LNCaP clone FGC (cell line): ENCODE results near the gene NFATC2IP.

ENCODE experiments used
- DNase-seq: peaks from one replicate; pipeline ENCODE4 v3.0.0-alpha.2; 2011; ENCODE audit warnings: low read depth
- H3K4me3 ChIP-seq: 2 replicates; pipeline ENCODE4 v1.5.1; 2011; ENCODE audit warnings: mild to moderate bottlenecking, low read depth, low read length, control low read depth
- CTCF ChIP-seq: IDR thresholded peaks from 2 replicates; pipeline ENCODE4 v1.5.1; 2012; ENCODE audit warnings: mild to moderate bottlenecking; ENCODE audit not compliant: control insufficient read depth, insufficient read depth; ENCODE audit errors: extremely low read depth

NFATC2IP gene

GRCh38 chr16:28927815-28928214 lies 22.9 kb upstream of the NFATC2IP start:
- no peak overlapping the region for H3K4me3 ChIP-seq
- no peak for DNase-seq
- TF ChIP-seq CTCF: no peak

- DNase-seq: no peak
- no peak for TF ChIP-seq CTCF
- H3K4me3 ChIP-seq: no peak overlapping the region
Measured at GRCh38 chr16:28930203-28930602, 20.5 kb upstream of the NFATC2IP start.

- no peak overlapping the region for H3K4me3 ChIP-seq
- DNase-seq: no peak
- no peak for TF ChIP-seq CTCF
Measured at GRCh38 chr16:28930652-28931051, 20.1 kb upstream of the NFATC2IP start.

- no peak for DNase-seq
- H3K4me3 ChIP-seq: no peak within 1 kb of the TSS
Measured at GRCh38 chr16:28931801-28932225, 18.9 kb upstream of the NFATC2IP start, which contains the start of gene CD19. Gene CD19 (plus strand): TSS chr16:28931971. CDS start chr16:28932001, 30 bp downstream.

GRCh38 chr16:28932339-28933141 lies 18.2 kb upstream of the NFATC2IP start:
- TF ChIP-seq CTCF: no peak
- no peak overlapping the region for H3K4me3 ChIP-seq
- DNase-seq: no peak

More at GRCh38 chr16:28931801-28932225, 18.9 kb upstream of the NFATC2IP start, which contains the start of gene CD19:
- TF ChIP-seq CTCF: no peak

- no peak for DNase-seq
- TF ChIP-seq CTCF: no peak
- no peak overlapping the region for H3K4me3 ChIP-seq
Measured at GRCh38 chr16:28933171-28933570, 17.6 kb upstream of the NFATC2IP start.

- DNase-seq: no peak
- no peak overlapping the region for H3K4me3 ChIP-seq
- TF ChIP-seq CTCF: no peak
Measured at GRCh38 chr16:28935346-28935745, 15.4 kb upstream of the NFATC2IP start.
